Osteocyte (in vitro differentiated cells): ENCODE measurements around the gene SRSF4. TPM values are rescaled to one million over a fixed set of nuclear protein-coding genes. Genes with fewer than 3 reads are reported as not detected.

Source experiments
- DNase-seq: peaks from one replicate; pipeline ENCODE4 v3.0.0; 2021; ENCODE audit warnings: mixed read lengths; ENCODE audit not compliant: unreplicated experiment; ENCODE audit errors: extremely low spot score
- H3K27ac Mint-ChIP-seq: one replicate; pipeline ENCODE4 v1.8.0; 2021; ENCODE audit warnings: mild to moderate bottlenecking, mixed read lengths; ENCODE audit not compliant: unreplicated experiment
- H3K27me3 Mint-ChIP-seq: one replicate; pipeline ENCODE4 v1.8.0; 2021; ENCODE audit warnings: mixed read lengths; ENCODE audit not compliant: unreplicated experiment
- H3K36me3 Mint-ChIP-seq: one replicate; pipeline ENCODE4 v1.8.0; 2021; ENCODE audit warnings: mixed read lengths; ENCODE audit not compliant: unreplicated experiment
- H3K4me1 Mint-ChIP-seq: one replicate; pipeline ENCODE4 v1.8.0; 2021; ENCODE audit warnings: mixed read lengths; ENCODE audit not compliant: unreplicated experiment
- H3K4me3 Mint-ChIP-seq: one replicate; pipeline ENCODE4 v1.8.0; 2021; ENCODE audit warnings: mild to moderate bottlenecking, moderate library complexity, mixed read lengths; ENCODE audit not compliant: unreplicated experiment
- H3K9me3 Mint-ChIP-seq: one replicate; pipeline ENCODE4 v1.8.0; 2021; ENCODE audit warnings: mixed read lengths; ENCODE audit not compliant: unreplicated experiment
- total RNA-seq: library from RNA; stranded (reverse); gene quantifications from 2 replicates; pipeline ENCODE4 v1.2.1, GENCODE V29; 2021
- TF ChIP-seq, protein P1 (sequence below): fragments of 200-600 bp; sonication (generic); IDR thresholded peaks from 2 replicates; pipeline ENCODE4 v1.5.0; 2021; ENCODE audit warnings: antibody characterized with exemption, mild to moderate bottlenecking, moderate library complexity

Gene SRSF4
- total RNA-seq, 1 donor from 2014 or later = 74.6 TPM

DNA sequence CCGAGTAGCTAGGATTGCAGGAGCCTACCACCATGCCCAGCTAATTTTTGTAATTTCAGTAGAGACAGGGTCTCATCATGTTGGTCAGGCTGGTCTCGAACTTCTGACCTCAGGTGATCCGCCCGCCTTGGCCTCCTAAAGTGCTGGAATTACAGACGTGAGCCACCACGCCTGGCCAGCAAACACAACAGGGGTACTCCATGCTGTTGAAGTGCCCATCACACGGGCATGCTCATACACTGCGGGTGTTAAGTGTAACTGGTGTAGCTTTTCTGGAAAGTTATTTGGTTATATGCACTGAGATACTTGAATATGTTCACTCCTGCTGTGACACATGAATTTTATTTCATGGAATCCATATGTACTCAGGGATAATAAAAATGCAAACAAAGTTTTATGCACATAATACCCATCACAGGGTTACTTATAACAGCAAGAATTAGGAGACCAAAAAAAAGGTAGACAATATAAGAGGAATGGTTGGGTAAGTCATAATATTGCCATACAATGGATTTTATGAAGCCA, 9.2 kb downstream of the SRSF4 start:
- H3K27me3 Mint-ChIP-seq = no peaks in the 10 kb centered on the region
- H3K36me3 Mint-ChIP-seq = peaks cover 18% of the 10 kb centered on the region
- H3K4me1 Mint-ChIP-seq = peaks cover 46% of the 10 kb centered on the region
- TF ChIP-seq, protein P1, sequence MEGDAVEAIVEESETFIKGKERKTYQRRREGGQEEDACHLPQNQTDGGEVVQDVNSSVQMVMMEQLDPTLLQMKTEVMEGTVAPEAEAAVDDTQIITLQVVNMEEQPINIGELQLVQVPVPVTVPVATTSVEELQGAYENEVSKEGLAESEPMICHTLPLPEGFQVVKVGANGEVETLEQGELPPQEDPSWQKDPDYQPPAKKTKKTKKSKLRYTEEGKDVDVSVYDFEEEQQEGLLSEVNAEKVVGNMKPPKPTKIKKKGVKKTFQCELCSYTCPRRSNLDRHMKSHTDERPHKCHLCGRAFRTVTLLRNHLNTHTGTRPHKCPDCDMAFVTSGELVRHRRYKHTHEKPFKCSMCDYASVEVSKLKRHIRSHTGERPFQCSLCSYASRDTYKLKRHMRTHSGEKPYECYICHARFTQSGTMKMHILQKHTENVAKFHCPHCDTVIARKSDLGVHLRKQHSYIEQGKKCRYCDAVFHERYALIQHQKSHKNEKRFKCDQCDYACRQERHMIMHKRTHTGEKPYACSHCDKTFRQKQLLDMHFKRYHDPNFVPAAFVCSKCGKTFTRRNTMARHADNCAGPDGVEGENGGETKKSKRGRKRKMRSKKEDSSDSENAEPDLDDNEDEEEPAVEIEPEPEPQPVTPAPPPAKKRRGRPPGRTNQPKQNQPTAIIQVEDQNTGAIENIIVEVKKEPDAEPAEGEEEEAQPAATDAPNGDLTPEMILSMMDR = no peak
- DNase-seq = peak; percentile 38
- no peak overlapping the region for H3K27ac Mint-ChIP-seq
- H3K9me3 Mint-ChIP-seq = no peaks in the 10 kb centered on the region
- H3K4me3 Mint-ChIP-seq = no peak overlapping the region

DNA sequence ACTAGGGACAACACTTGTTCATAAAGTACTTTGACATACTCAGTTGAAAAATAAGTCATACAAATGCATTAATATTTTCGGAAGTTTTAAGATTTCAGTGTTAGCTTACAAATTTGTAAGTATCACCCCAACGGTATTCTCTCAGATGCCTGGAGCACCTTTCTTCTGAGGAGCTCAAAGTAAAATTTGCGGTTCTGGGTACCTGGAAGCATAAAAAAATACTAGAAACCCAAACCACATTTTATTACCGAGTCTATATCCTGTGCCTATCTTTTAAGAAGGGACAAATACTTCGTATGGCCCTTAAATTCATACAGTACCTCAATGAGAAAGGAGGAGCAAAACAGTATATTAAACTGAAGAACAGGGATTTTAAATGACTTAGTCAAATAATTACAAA, 10.2 kb downstream of the SRSF4 start:
- no peak for DNase-seq
- H3K27ac Mint-ChIP-seq = peak overlapping the region; percentile 72
- no peaks in the 10 kb centered on the region for H3K9me3 Mint-ChIP-seq
- no peaks in the 10 kb centered on the region for H3K27me3 Mint-ChIP-seq
- peaks cover 39% of the 10 kb centered on the region for H3K4me1 Mint-ChIP-seq
- H3K36me3 Mint-ChIP-seq = peaks cover 23% of the 10 kb centered on the region
- TF ChIP-seq, protein P1 = no peak
- H3K4me3 Mint-ChIP-seq = no peak overlapping the region

DNA sequence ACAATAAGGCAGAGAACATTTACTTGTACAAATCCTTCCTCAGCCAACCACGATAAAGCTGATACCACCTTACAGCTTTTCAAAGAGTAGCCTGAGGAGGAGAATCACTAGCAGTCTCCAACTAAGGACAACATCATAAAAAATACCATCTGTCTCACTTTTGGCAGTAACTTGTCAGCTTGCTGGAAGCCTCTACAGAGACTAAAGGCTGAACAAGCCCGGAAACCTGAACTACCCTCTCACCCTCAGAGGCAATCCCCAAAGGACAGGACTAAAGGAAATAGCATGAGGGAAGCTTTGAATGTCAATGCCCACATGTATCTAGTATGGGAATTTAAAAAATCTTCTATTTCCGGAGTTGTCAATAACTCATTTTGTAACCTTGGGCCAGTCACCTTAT, 10.6 kb downstream of the SRSF4 start:
- H3K27me3 Mint-ChIP-seq = no peaks in the 10 kb centered on the region
- no peak for DNase-seq
- H3K4me3 Mint-ChIP-seq = no peak overlapping the region
- peak overlapping the region; percentile 72 for H3K27ac Mint-ChIP-seq
- peaks cover 38% of the 10 kb centered on the region for H3K4me1 Mint-ChIP-seq
- H3K36me3 Mint-ChIP-seq = peaks cover 23% of the 10 kb centered on the region
- no peaks in the 10 kb centered on the region for H3K9me3 Mint-ChIP-seq
- TF ChIP-seq, protein P1 = no peak

DNA sequence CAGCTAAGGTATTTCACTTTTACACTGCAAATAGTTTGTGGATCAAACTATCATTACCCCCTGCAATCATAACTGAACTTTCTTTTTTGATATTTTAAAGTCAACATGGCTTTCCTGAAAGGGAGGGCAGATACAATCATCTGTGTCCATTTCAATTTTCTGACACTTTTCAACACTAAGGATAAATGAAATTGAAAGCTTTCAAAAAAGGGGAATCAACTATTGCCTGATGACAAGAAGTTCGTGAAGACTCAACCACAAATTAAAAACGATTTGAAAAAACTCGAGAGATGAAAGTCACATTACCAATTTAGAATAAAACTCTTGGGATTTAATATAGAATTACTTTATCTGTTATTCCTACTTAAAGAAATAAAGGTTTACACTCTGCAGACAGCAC, 11.7 kb downstream of the SRSF4 start:
- Mint-ChIP-seq H3K4me1 (peaks cover 38% of the 10 kb centered on the region), H3K4me3 (no peak overlapping the region), H3K27ac (peak overlapping the region; percentile 14), H3K9me3 (no peaks in the 10 kb centered on the region), H3K36me3 (peaks cover 29% of the 10 kb centered on the region), H3K27me3 (no peaks in the 10 kb centered on the region)
- DNase-seq = no peak
- TF ChIP-seq, protein P1 = no peak

DNA sequence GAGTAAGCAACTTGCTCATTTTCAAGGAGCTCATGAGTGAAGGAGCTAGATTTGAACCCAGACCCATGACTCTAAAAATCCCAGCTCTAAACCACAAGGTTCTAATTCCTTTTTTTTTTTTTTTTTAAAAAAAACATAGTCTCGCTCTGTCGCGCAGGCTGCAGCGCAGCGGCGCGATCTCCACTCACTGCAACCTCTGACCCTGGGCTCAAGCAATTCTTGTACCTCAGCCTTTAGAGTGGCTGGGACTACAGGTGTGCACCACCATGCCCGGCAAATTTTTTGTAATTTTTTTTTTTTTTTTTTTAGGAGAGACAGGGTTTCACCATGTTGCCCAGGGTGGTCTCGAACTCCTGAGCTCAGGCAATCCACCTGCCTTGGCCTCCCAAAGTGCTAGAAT, 13.8 kb downstream of the SRSF4 start:
- Mint-ChIP-seq H3K4me1 (peaks cover 38% of the 10 kb centered on the region), H3K4me3 (no peak overlapping the region), H3K9me3 (no peaks in the 10 kb centered on the region), H3K27me3 (no peaks in the 10 kb centered on the region), H3K27ac (no peak overlapping the region), H3K36me3 (peaks cover 33% of the 10 kb centered on the region)
- no peak for DNase-seq
- TF ChIP-seq, protein P1 = no peak
